ENCODE data around the gene TMEM263. TPM values are rescaled to one million over a fixed set of nuclear protein-coding genes. Genes with fewer than 3 reads are reported as not detected.

Gene TMEM263
- total RNA-seq, 1 donor from 2014 or later: 44.0 TPM

- intact Hi-C loops (cut with DNase I): no loop called here
- ATAC-seq (no peak), DNase-seq (ENCODE audit: low spot score) (no peak)
Observed at GRCh38 chr12:107019546-107019945, 63.8 kb downstream of the TMEM263 start.

Other genes starting within 250 kb of the TMEM263 start
- 28.8 TPM for gene RIC8B, start 181.2 kb upstream of the TMEM263 start, total RNA-seq
- 15.2 TPM for gene MTERF2, start 31.2 kb downstream of the TMEM263 start, total RNA-seq
- gene CRY1, start 137.6 kb downstream of the TMEM263 start, total RNA-seq: 20.2 TPM

All from sciatic nerve (tissue), 2 donors.